Activated gamma-delta T cell treated with Interleukin-2 at 50 U/mL for 16 hours (primary cell): ENCODE data around the gene FURIN.
"Not testable (repeated sequence)": the region's sequence is repeated elsewhere in the genome, so short reads cannot be mapped to it uniquely, and the experiment has no call there.

Source experiments
- DNase-seq: peaks from one replicate; pipeline ENCODE4 v3.0.0-alpha.2; 2020

Gene FURIN

DNA sequence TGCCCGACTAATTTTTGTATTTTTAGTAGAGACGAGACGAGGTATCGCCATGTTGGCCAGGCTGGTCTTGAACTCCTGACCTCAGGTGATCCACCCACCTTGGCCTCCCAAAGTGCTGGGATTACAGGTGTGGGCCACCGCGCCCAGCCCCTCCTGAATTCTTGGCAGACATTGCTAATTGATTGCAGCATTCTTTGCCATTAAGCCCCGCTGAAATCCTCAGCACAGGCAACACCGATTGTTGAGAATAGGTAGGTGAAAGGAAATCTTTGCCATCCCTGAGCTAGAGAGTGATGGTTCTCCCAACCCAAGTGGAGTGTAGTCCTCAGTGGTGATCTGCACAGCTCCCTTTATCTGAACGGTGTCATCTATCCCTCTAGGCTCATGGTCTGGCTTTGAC lies 36.4 kb downstream of the FURIN start:
- DNase-seq = no peak

DNA sequence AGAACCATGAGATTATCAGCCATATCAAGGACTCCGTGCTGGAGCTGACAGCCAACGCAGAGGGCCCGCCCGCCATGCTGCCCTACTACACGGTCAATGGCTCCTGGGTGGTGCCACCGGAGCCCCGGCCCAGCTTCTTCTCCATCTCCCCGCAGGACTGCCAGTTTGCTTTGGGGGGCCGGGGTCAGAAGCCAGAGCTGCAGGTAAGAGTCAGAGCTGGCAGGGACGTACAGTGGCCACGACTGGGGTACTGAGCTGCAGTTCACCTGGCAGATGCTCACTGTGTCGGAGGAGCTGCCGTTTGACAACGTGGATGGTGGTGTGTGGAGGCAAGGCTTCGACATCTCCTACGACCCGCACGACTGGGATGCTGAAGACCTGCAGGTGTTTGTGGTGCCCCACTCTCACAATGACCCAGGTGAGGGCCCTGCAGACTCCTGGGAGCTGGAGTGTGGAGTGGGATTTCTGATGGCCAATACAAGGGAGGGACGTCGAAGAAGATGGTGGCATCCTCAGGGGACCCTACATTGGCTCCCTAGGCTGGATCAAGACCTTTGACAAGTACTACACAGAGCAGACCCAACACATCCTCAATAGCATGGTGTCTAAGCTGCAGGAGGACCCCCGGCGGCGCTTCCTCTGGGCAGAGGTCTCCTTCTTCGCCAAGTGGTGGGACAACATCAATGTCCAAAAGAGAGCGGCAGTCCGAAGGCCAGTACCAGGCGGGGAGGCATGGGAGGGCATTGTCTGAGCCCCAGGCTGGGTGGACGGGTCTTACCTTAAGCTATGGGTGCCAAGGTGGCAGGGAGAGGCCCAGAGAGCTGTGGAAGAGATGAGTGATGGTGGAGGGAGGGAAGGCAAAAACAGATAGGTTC lies 37.2 kb downstream of the FURIN start:
- DNase-seq = no peak

- DNase-seq = no peak
These were observed 37.9 kb downstream of the FURIN start for GRCh38 chr15:90906181-90906849.

DNA sequence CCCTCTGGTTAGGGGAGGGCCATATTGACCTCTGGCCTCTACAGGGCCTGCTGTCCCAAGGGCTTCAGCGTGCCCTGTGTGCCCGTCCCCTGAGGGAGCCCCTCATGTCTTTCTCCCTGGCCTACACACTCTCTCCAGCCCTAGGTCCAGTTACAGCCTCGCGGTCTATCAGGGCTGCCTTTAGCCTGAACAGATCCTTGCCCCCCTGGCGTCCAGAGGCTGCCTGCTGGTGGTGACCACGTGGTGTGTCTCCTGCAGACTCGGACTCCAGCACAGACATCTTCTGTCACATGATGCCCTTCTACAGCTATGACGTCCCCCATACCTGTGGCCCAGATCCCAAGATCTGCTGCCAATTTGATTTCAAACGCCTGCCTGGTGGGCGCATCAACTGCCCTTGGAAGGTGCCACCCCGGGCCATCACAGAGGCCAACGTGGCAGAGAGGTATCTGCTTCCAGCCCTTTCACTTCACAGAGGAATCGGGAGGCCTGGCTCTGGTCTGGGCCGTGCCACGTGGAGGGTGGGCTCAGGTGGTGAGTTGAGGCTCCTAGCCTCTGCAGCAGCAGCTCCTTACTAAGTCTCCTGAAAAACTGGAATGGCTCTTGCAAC lies 38.8 kb downstream of the FURIN start:
- DNase-seq = no peak

DNA sequence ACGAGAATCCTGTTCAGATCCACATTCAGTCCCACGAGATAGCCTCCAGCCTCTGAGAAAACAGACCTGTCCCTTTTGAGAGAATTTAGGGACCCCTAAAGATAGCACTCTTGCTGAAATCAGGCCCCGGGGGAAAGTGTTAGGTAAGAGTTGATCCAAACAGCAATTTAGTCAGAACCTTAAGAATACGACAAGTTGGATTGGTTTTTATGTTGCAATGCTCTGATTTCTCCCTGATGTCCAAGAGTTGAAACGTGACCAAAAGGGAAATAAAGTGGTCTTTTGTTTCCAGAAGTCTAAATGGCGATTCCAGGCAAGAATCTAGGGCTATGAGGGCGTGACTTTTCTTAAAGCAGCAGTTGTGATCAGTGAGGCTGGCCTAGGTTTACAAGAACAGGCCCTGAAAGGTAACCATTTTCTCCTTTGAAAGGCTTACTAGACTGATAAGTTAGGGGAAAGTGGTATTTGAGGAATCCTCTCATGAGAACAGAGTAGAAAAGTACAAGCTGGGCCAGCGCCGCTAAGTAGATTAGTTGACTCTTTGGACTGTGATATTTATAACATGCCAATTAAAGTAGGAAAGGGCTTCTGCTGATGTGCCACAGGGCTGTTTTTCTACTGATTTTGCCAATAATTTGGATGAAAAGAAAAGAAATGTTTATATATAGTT lies 39.6 kb downstream of the FURIN start:
- DNase-seq = no peak

- not testable (repeated sequence) for DNase-seq
These were observed 41.1 kb downstream of the FURIN start for GRCh38 chr15:90909449-90909848.

GRCh38 chr15:90909976-90910375 lies 41.6 kb downstream of the FURIN start:
- DNase-seq = no peak

DNA sequence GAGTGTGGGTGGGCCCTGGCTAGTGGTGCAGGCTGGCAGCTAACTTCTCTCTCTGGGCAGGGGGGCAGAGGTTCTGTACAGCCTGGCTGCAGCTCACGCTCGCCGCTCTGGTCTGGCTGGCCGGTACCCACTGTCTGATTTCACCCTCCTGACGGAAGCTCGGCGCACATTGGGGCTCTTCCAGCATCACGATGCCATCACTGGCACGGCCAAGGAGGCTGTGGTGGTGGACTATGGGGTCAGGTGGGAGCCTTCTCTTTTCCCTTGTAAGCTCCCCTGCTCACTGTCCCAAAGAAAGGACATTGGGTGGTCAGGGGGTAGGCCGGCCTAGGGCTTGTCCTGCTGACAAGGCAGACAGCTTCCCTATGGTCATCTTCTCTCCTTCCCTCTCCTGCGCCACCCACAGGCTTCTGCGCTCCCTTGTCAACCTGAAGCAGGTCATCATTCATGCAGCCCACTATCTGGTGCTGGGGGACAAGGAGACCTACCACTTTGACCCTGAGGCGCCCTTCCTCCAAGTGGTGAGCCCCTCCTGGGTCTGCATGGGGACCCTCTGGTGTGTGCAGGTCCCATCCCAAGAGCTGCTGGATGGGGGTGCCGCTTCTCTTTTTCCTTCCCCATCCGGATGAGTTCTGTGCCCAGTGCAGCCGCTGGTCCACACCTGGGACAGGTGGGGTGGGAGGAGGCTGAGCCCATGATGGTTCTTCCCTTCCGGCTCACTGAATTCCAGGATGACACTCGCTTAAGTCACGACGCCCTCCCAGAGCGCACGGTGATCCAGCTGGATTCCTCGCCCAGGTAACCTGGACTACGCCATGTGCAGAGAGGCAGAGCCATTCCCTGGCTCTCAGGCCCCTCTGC lies 42.3 kb downstream of the FURIN start:
- DNase-seq = no peak

DNA sequence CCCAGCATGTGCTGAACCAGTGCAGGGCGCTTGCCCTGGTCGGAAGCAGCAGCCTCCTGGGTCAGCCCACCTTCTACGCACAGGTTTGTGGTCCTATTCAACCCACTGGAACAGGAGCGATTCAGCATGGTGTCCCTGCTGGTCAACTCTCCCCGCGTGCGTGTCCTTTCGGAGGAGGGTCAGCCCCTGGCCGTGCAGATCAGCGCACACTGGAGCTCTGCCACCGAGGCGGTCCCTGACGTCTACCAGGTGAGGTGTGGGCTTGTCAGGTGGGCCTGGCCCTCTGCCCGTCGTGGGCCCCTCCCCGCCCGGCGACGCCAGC lies 42.9 kb downstream of the FURIN start:
- DNase-seq = no peak

DNA sequence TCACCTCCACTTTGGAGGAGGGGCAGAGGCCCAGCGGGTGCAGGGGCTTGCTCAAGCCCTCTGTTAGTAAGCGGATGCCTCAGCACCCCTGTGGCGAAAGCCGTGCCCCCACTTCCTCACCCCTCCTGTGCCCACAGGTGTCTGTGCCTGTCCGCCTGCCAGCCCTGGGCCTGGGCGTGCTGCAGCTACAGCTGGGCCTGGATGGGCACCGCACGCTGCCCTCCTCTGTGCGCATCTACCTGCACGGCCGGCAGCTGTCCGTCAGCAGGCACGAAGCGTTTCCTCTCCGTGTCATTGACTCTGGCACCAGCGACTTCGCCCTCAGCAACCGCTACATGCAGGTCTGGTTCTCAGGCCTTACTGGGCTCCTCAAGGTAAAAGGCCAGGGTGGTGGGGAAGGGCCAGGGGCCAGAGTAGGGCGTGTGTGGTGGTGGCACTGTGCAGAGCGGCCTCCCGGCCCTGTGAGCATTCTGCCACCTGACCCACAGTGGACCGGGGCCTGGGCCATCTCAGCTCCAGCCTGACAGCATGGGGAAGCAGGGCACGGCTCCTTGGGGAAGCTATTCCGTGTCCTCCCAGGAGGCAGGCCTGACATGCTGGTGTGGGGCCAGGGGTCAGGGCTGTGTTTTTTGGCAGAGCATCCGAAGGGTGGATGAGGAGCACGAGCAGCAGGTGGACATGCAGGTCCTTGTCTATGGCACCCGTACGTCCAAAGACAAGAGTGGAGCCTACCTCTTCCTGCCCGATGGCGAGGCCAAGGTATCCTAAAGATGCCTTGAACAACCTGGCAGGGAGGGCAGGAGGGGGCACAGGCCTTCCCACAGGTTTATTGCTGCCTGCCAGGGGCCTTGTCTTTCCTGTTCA lies 43.8 kb downstream of the FURIN start:
- DNase-seq = no peak

- DNase-seq = no peak
These were observed 44.3 kb downstream of the FURIN start for GRCh38 chr15:90912770-90913075.

DNA sequence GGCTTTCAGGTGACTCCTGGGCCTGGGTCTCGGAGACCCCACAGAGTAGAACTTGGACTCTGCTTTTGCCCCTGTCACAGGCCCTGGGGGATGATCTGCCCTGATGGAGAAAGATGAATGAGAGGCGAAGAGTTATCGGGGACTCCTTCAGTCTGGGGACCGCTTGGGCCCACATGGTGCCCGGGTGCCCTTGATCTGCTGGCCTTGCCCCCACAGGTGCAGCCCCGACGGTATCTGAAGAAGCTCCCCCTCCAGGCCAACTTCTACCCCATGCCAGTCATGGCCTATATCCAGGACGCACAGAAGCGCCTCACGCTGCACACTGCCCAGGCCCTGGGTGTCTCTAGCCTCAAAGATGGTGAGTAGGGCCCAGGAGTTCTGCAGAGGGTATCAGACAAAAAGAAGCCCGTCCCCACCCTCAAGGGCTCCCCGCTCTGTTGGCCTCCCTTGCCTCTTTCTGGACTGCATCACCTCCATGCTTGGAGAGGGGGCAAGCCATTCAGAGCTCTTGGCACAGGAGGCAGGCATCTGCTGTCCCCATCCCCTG lies 45.1 kb downstream of the FURIN start:
- DNase-seq = no peak

GRCh38 chr15:90914305-90915080 lies 46.1 kb downstream of the FURIN start:
- no peak for DNase-seq

GRCh38 chr15:90915216-90915807 lies 46.9 kb downstream of the FURIN start:
- no peak for DNase-seq

DNA sequence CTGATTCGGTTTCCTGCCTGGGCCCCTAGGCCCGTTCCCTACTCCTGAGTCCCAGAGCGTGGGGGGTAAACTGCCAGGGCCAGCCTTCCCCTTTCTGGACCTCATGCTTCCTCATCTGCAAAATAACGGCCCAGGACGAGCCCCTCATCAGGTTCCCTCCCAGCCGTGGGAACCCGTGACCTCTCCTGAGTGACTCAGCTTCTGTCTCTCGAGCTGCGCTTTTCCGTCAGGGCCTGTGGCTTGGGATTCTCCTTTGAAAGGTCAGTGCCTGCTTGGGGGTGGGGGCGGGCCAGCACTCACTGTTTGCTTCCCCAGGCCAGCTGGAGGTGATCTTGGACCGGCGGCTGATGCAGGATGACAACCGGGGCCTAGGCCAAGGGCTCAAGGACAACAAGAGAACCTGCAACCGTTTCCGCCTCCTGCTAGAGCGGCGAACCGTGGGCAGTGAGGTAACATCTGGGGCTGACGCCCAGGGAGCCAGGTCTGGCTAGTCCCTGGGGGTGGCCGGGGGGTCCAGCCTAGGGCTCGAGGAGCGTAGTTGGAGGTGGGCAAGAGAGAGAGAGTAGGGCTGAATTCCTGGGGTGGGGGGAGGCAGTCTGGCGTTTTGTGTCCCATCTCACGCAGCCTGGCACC lies 47.5 kb downstream of the FURIN start:
- no peak for DNase-seq

GRCh38 chr15:90916461-90916860 lies 48.1 kb downstream of the FURIN start:
- DNase-seq = no peak

DNA sequence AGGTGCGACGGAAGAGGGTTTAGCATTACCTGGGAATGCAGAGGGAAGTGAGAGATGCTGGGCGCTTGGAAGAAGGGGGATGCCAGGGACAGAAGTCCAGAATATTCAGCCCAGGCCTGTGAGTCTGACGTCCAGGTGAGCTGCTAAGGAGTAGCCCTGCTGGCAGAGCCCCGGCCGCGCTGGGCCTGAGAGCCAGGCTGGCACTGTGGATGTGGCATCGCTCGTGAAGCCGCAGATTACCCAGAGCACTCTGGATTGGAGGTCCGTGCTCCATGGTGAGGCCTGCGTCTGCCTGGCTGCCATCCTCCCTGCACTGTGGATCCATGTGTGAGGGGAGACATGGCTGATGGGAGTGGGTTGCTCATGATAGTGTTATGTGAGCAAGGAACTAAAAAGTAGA lies 49.2 kb downstream of the FURIN start:
- DNase-seq = no peak

DNA sequence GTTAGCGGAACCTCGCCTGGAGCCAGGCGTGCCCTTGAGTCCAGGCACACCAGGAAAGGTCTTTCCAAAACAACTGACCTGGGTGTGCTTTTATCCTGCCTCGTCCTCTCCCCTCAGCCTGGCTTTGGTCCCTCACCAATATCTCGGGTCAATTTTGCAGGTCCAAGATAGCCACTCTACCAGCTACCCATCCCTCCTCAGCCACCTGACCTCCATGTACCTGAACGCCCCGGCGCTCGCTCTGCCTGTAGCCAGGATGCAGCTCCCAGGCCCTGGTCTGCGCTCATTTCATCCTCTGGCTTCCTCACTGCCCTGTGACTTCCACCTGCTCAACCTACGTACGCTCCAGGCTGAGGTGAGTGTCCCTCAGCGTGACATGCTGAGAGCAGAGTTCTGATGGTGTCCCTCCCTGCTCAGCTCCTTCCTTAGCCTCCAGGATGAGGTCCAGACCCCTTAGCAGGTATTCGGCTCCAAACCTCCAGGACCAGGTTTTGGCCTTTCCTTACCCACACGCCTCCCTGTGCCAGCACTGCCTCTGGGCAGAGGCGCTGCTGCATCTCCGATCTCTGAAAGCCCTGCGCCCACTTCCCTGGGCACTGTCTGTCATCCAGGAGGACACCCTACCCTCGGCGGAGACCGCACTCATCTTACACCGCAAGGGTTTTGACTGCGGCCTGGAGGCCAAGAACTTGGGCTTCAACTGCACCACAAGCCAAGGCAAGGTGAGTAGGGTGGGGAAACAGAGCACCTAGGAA lies 49.8 kb downstream of the FURIN start:
- no peak for DNase-seq

GRCh38 chr15:90918835-90919234 lies 50.4 kb downstream of the FURIN start:
- DNase-seq = no peak
